Activated T-cell treated with anti-CD3 and anti-CD28 coated beads, Interleukin-2, amount 50 U/mL, for 1 hour (primary cell): ENCODE results near the gene GARIN5A.
A peak's percentile ranks its signal among the peaks of the same experiment; 100 is the strongest.

Experiments
- DNase-seq: peaks from one replicate; pipeline ENCODE4 v3.0.0-alpha.2; 2020

Gene GARIN5A

GRCh38 chr19:50432221-50433028 is 44.2 kb downstream of the GARIN5A start, which contains the start of gene MYBPC2:
TSS of gene MYBPC2 (plus strand) at chr19:50432892. CDS start at chr19:50432954, 62 bp downstream.
- no peak for DNase-seq

GRCh38 chr19:50431343-50432220 is 45.1 kb downstream of the GARIN5A start:
- DNase-seq = peak; percentile 96

GRCh38 chr19:50430888-50431342 is 45.7 kb downstream of the GARIN5A start:
- DNase-seq = no peak

DNA sequence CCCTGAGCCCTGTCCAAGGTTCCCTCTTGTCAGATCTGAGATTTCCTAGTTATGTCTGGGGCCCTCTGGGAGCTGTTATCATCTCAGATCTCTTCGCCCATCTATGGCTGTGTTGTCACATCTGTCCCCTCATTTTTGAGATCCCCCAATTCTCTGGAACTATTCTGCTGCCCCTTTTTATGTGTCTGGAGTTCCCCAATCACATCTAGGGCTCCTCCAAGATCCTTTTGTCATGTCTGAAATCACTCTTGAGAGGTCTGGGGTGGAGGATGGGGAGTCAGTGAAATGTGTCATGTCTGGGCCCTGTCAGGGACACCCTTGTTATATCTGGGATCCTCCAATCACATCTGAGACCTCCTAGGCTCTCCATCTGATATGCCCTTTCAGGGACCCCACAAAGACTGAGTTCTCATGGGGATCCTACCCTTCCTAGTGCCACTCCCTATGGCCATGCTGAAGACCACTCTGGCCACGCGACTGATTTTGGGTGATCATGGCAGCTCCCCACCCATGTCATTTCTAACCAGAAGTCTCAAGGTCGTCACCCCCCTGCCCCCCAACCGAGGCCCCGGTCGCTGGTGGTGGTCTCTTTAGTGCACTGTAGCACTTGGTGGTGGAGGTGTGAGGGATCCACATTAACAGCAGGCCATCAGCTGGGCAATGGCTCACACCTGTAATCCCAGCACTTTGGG is 47.7 kb downstream of the GARIN5A start:
- no peak for DNase-seq

DNA sequence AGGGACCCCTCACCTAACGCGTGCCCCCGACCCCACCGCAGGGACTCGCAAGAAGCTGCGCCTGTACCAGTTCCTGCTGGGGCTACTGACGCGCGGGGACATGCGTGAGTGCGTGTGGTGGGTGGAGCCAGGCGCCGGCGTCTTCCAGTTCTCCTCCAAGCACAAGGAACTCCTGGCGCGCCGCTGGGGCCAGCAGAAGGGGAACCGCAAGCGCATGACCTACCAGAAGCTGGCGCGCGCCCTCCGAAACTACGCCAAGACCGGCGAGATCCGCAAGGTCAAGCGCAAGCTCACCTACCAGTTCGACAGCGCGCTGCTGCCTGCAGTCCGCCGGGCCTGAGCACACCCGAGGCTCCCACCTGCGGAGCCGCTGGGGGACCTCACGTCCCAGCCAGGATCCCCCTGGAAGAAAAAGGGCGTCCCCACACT is 48.6 kb downstream of the GARIN5A start:
- peak; percentile 37 for DNase-seq

DNA sequence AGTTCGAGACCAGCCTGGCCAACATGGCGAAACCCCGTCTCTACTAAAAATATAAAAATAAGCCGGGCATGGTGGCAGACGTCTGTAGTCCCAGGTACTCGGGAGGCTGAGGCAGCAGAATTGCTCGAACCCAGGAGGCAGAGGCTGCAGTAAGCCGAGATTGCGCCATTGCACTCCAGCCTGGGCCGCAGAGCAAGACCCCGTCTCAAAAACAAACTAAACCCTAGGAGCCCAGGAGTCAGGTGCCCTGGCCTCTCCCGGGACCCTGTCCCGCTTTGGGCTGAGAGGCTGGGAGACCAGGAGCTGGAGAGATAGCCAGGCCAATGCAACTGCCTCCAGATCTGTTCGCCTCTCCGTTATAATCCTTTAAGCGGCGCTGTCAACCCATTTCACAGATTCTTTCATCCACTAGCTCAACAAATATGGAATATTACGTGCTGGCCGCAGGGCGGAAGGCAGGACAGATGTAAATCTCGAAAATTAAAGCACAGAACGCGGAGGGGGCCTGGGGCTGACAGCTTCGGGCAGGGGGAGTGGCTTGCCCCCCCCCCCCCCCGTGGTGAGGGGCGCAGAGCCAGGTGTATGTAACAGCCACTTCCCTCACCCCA is 49.2 kb downstream of the GARIN5A start:
- DNase-seq = no peak

DNA sequence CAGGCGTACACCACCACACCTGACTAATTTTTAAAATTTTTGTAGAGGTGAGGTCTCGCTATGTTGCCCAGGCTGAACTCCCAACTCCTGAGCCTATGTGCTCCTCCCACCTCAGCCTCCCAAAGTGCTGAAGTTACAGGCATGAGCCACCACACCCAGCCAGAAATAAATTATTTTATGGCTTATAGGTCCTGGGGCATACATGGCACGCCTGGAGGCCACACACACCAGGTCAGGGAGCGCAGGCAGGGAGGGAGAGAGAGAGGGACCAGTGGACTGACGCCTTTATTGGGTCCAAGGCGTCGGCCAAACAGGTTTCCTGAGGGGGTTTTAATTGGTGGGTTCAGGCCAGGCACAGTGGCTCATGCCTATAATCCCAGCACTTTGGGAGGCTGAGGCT is 51.1 kb downstream of the GARIN5A start:
- no peak for DNase-seq

DNA sequence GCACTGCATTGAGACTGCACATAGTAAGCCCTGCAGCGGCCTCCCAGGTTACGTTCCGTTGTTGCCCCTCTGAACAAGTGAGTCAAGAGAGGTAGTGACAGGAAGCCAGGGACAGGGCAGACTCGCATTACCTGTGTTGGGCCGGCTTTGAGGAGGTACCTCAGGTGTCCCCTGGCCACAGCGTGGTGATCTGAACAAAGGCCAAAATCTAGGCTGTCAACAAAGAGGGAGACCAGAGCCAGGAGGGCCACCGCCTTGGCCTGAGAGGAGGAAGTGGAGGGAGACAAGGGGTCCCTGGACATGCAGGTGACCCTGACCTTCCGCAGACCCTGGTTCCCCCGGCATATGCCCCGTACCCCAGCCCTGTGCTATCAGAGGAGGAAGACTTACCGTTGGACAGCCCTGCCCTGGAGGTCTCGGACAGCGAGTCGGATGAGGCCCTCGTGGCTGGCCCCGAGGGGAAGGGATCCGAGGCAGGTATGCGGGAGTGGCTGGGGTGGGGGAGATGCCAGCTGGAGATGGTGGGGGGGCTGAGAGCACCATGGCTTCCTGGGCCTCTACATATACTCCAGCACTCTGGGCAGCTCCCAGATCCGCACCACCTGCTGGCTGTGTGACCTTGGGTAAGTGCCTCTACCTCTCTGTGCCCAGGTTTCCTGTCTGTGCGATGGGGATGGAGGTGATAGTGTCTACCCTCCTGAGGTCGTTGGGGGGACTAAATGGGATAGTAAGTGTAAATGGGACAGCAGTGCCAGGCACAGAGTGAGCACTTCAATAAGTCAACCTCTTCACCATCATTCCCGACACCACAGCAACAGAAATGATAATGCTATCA is 53.2 kb downstream of the GARIN5A start:
- no peak for DNase-seq

GRCh38 chr19:50422397-50423278 is 54.0 kb downstream of the GARIN5A start:
- DNase-seq = no peak

GRCh38 chr19:50420808-50421207 is 55.8 kb downstream of the GARIN5A start:
- no peak for DNase-seq

DNA sequence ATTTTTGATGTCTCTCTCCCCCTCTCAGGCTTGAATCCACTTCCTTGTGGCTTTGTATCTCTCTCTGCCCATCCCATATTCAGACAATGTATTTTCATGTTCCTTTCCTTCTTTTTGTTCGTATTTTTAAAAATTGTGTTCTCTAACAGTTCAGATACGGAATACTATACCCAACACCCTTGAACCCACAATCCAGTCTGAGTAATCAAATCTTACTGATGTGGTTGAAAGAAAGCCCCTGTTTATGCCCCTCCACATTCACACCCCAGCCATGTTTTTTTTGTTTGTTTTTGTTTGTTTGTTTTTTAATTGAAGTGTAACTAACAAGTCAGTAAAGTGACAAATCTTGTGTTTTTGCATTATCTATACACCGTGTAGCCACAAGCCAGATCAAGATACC is 56.5 kb downstream of the GARIN5A start:
- no peak for DNase-seq

DNA sequence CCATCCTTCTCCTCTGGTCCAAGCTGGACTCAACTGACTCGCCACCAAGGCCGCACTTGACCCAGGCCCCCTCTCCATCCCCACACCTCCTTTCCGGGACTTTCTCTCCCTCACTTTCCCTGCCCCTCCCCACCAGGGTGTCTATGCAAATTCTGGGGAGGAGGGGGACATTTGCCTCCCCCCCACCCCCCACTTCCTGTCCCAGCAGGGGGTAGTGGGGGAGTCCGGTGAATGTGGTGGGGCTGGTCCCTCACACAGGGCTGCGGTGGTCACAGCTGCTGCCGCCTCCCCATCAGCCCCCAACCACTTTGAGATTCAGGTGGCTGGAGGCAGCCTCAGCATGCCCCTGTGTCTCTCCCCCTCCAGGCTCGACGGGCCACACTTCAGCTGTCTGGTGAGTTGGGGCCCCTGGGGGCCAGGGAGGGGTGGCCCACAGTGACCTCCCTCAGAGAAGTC is 57.0 kb downstream of the GARIN5A start:
- no peak for DNase-seq

DNA sequence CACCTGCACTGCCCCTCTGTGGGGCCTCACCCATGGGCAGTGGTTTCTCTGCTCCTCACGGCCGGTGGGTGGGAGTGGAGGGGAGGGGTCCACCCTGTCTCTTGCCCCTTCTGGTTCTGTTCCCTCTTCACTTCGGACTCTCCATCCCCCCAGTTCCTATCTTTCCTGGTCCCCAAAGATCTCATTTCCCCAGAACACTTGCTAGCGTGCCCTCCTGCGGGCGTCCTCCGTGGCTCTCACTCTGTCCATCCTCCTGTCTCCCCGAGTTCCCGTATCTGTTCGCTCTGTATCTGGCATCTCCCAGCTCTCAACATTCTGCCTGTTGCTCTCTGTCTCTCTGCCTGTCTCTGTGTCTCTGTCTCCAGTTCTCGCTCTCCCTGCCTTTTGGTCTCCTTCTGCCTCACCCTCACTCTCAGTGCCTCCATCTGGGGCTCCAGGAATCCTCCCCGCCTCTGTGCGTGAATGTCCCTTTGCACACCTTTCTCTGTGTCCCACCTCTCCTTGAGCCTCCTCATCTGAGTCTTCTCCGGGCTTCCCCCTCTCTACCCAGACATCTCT is 57.5 kb downstream of the GARIN5A start:
- DNase-seq = no peak

DNA sequence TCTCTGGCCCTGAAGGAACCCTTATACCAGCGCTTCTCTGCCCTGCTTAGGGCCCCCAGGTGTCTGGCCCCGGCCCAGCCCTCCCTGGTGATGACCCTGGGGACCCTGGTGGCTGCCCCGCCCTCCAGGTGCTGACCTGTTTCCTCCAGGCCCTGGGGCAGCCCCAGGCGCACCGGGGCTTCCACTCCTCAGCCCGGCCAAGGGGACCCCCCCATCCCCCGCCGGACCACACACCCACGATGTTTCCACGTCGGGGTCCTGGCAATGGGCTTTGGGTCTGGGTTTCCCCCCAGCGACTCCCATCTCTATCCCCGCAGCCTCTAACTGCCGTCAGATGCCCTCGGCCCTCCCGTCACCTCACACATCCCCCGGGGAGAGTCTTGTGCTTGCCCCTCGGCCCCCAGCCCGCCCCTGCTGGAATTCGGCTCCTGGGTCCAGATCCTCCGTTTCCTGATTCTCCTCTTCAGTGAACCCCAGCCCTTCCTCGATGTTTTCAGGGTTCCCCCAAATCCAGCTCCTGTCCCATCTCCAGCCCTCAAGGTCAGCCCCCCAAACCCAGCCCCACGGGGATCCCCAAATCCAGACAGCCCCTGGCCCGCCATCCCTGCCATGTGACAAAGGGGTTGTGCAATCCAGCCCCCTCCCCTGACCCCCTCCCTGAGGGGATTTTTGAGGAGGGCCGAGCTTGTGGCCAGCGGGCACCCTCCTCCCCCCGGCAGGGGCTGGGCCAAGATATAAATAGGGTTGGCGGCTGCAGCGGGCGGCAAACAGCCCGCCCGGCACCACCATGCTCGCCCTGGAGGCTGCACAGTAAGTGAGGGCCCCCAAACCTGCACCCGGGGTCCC is 58.2 kb downstream of the GARIN5A start, which contains the start of gene SPIB:
Gene SPIB, plus strand, starts transcription at position 763 of the 846 bp plus-strand sequence. Its CDS starts 25 bp downstream, at position 788.
- no peak for DNase-seq

- DNase-seq = no peak
Measured at GRCh38 chr19:50417111-50418081, 59.3 kb downstream of the GARIN5A start.
